ENCODE results near the gene GLT8D2.

Gene GLT8D2

DNA sequence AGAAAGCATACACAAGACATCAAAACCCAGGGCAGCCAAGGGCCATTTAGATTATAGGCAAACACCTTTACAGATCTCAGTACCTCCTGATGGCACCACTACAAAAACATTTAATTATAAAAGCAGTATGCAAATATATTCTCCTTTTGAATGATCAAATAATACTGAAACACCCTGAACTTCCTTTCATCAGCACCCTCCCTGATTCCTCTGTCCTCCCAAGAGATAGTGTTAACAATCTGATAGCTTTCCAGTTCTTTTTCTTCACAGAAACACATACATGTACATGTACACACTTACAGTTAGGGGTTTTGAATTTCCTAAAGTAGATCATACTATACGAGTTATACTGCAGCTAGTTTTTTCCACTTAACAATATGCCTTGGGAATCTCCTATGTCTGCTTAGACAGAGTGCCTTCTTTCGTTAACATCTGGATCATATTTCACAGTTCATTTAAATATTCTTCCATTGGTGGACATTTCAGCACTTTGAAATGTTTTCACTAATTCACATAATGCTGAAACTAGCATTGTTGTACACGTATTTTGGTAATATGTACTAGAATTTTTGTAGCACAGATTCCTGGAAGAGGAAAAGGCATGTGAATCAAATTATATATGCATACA, 49.1 kb downstream of the GLT8D2 start:
- DNase-seq (ENCODE audit: low read depth) = no peak

DNA sequence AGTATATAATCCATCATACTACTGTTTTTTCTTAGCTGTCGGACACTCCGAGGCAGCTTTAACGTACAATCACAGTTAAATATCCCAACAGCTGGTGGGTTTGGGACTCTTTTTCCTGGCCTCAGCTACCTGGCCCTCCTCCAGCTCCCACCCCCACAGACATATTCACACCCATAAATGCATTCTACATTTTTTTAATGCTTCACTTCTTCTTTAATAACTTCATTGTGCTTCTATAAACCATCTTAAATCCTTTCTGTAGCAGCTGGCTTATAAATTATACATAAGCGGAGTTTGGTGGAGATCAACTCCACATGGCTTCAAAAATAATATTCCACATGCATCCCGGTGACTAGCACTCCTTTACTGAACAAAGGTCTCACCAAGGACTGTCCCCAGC, 51.0 kb downstream of the GLT8D2 start:
- DNase-seq (ENCODE audit: low read depth) = no peak

DNA sequence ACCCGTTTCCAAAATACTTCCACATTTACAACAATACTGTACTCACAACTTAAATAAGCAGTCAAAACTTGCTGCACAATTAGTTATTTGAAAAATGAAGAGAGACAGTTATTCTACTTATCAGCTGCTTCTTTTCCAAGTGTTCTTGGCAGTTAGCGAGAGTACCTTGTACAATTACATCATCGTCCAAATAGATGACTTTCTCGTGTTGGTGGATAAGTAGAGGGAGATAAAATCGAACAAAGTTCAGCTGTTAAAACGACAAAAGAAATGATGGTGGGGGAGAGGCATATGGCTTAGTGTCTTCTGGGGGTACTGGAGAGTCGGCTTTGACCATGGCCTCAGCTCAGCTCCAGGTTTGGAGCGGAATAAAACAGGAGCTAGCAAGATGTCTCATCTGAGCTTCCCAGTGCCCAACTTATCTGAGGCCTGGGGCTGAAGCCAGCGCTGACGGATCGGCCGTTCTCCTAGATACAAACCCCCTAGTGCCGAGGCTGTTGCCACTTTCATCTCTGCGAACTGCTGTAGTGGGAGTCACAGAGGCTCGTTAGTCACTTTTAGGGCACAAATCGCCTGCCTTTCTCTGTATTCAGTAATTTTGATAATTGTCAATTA, 52.6 kb downstream of the GLT8D2 start:
- DNase-seq (ENCODE audit: low read depth) = no peak

DNA sequence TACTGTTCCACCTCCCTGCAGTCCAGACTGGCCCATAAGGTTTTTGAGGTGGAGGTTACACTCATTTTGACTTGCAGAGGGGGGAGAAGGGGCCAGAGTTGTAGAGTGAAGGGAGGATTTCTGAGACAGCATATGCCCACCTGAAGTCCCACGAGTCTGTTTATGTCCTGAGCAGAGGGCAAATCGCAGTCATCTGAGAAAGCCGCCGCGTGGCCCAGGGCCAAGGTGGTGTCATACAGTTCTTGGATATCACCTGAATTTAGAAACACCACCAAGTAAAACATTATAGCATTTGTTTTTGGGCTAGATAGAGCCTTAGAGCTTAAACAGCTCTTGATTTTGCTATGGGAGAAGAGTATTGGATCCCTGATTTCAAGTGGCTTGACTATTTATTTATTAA, 53.4 kb downstream of the GLT8D2 start:
- no peak for DNase-seq (ENCODE audit: low read depth)

DNA sequence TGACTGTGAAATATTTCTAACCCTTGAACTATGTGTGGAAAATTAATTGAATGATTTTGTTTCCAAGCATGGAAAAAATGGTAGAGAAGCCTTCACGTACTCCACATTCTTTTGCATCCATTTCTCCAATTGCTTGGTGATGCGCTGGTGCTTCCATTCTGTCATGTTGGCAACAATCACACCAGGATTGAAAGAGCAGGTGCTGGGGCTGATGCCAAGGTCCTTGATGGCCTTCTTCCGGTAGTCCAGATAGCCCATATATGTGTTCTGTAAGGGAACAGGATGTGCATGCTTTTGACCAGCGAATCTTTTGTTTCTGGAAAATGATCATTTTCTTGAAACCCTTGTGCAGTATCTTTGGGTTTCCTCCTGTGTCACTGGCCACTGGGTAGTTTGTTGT, 55.8 kb downstream of the GLT8D2 start:
- no peak for DNase-seq (ENCODE audit: low read depth)

DNA sequence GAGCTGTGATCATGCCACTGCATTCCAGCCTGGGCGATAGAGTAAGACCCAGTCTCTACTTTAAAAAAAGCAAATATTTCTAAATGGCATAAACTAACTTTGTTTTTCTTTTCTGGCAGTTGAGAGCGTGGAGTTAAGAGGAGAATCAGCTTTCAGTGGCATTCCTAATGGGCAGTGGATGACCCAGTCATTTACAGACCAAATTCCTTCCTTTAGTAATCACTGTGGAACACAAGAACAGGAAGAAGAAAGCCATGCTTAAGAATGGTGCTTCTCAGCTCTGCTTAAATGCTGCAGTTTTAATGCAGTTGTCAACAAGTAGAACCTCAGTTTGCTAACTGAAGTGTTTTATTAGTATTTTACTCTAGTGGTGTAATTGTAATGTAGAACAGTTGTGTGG, 63.2 kb downstream of the GLT8D2 start:
- no peak for DNase-seq (ENCODE audit: low read depth)

DNA sequence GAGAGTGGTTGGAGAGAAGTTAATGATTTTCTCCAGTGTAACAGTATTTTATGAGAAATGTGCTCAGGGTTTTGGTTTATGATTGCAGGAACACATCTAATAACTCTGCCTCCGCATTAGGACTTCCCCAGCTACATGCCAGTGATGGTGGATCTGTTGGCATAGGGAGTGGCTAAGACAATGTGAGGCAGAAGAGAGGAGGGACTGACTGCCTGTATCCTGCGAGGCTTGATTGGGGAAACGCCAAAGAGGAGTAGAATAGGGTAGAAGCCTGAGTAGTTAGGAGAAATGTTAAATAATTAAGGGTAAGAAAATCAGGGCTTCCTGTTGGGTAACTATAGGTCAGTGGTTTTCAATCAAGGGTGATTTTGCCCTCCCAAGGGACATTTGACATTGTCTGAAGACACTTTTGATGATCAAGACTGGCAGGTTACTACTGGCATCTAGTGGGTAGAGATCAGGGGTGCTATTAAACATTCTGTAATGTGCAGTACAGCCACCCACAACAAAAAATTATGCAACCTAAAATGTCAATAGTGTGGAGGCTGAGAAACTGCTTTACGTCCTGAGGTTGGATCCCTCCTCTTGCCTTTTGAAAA, 71.5 kb downstream of the GLT8D2 start:
- DNase-seq (ENCODE audit: low read depth) = no peak

DNA sequence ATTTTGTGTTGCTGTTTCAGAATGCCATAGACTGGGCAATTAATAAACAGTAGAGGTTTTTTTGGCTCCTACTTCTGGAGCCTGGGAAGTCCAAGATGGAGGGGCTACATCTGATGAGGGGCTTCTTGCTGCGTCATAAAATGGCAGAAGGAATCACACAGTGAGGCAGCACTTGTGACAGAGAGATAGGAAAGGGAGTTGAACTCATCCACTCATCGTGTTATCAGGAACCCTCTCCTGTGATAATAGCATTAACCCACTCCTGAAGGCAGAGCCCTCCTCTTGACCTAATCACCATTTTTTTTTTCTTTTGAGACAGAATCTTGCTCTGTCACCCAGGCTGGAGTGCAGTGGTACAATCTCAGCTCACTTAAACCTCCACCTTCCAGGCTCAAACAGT, 74.6 kb downstream of the GLT8D2 start:
- no peak for DNase-seq (ENCODE audit: low read depth)

DNA sequence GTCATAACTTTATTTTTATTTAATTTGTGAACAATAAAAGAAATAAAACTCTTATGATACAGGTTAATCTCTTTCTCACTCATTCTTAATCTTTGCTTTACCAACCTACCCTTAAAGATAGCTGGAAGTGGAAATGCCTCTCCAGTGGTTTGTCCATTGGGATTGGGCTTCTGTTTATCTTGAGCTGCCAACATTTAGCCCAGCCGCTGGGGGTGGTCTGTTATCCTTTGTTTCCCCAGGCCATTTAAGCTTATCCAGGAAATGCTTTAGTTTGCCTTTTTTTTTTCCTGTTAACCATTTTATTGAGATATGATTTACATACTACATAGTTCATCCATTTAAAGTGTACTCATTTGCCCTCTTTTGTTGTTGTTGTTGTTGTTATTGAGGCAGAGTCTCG, 76.1 kb downstream of the GLT8D2 start:
- no peak for DNase-seq (ENCODE audit: low read depth)

DNA sequence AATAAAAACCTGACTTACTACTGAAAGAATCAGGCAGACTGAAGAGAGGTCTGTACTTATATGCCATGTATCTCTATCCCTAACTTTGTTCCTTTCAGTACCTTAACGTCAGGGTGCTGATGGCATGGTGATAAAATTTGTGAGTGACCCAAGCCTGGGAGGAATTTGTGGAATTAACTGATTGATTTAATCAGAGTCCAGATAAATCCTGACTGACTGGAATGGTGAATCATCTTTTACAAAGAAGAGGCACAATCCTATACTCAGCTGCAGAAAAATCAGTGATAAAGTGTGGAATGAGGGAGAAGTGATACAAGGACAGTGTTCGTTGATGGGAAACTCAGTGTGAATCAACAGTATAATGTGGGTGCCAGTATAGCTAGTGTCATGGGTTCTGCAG, 80.6 kb downstream of the GLT8D2 start:
- no peak for DNase-seq (ENCODE audit: low read depth)

DNA sequence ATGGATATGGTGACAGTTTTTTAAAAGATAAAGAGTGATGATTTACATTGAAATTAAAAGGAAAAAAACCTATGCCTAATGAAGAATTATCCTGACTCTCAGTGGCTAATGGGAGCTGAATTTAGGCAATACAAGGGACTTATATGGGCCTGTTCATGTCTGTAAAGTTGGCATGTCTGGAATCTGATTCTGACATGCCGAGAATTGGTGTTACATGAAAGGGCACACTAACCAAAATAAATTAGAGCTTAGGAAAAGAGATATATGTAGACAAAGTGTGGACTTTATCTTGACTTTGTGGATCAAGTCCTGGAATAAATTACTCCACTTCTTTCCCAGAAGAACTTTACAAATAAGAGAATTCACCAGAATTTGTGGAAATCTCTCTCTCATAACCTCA, 83.3 kb downstream of the GLT8D2 start:
- no peak for DNase-seq (ENCODE audit: low read depth)

DNA sequence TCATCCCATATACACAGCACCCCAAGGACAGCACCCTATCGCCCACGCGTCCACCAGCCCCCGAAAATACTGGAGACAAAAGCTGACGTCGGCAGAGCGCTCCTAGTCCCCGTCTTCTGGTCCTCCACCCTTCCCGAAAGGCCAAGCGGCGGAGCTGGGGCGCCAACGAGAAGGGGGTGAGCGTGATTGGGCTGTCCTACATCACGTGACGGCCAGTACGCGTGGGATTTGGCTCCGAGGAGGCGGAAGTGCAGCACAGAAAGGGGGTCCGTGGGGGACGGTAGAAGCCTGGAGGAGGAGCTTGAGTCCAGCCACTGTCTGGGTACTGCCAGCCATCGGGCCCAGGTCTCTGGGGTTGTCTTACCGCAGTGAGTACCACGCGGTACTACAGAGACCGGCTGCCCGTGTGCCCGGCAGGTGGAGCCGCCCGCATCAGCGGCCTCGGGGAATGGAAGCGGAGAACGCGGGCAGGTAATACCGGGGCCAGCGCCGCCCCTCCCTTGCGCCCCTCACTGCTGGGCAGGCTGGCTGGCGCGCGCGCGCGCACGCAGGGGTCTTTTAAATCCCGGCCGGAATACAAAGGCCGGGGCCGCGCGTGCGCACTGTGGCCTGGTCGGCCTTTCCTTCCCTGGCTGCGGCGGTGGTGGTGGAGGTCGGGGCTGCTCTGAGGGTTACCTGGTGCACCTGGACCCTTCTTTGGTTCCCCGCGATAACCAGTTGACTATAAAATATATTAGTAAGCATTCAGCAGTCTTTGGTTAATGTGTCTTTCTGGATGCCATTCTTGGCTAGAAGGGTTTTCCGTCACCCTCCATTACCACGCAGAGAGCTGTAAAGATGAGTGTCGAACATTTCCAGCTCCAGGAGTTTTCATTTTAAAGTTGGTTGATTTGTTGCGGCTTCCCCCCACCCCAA, 84.1 kb downstream of the GLT8D2 start, which contains the start of gene TDG:
Gene TDG (plus strand): TSS at position 283 of the 915 bp plus-strand sequence. CDS start 166 bp downstream, at position 449.
- peak; percentile 95 for DNase-seq (ENCODE audit: low read depth)

DNA sequence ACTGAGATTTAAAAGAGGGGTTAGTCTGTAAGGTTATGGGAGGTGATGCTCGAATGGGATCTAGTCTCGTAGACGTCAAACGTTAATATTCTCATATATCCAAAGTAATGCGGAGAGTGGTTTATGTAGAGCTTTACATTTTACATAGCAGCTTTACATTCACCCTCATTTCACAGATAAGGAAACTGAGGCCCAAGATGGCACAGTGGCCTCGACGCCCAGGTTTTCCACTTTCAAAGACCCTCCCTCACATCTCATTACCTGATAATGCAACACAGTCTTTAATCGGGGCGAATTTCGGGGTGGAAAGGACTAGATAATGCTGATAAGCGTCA, 84.8 kb downstream of the GLT8D2 start:
- DNase-seq (ENCODE audit: low read depth) = no peak

DNA sequence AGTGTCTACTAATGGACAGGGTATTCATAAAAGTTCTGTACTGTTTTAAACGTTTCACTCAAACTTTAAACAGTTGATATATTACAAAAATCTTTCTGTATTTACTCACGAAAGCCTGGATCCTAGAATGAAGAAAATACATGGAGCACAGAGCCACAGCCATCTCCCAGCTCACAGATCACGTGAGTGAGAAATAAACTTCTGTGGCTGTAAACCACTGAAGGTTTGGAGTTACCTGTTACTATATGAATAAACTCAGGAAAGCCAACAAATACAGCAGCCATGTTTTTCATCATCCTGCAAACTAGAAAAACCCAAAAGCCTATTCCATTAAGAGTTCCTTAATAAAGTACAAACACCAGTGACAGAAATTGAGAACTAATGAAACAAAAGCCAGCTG, 85.2 kb downstream of the GLT8D2 start:
- no peak for DNase-seq (ENCODE audit: low read depth)

DNA sequence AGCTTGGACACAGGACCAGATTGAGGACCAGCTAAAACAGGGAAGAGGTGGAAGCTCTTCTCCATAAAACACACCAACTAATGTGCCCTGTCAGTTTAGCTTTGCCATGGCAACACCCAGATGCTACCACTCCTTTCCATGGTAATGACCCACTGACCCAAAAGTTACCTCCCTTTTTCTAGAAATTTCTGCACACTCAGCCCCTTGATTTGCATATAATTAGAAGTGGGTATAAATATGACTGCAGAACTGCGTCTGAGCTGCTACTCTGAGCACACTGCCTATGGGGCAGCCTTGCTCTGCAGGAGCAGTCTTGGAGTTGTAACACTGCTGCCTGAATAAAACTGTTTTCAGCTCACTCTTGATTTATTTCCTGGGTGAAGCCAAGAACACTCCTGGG, 87.5 kb downstream of the GLT8D2 start:
- no peak for DNase-seq (ENCODE audit: low read depth)

DNA sequence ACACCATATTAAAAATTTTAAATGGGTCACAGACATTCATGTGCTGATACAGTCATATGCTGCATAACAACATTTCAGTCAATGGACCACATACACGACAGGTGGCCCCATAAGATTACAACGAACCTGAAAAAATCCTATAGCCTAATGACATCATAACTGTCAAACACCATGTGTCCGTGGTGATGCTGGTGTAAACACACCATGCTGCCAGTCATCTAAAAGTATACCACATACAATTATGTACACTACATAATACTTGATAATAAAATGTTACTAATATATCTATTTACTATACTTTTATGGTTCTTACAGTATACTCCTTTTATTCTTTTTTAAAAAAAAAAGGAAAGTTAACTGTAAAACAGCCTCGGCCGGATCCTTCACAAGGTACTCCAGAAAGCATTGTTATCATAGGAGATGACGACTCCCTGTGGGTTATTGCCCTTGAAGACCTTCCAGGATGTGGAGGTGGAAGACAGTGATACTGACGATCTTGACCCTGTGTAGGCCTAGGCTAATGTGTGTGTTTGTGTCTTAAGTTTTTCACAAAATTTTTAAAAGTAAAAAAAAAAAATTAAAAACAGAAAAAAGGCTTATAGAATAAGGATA, 89.3 kb downstream of the GLT8D2 start:
- DNase-seq (ENCODE audit: low read depth) = no peak

DNA sequence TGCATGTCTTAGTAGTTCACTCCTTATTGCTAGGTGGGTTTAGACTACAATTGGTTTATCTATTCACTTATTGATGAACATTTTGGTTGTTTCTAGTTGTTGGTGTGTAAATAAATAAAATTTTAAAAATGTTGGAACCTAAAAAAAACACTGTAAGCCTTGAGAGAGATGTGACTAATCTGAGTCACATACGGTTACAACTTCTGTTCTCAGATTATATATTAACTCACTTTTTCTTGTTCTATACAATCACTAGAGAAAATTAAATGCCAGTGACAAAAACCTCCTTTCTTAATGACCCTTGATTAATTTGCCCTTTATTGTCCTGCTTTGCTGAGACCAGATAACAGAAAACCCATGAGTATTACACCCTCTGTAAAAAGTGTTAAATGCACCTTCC, 91.4 kb downstream of the GLT8D2 start:
- no peak for DNase-seq (ENCODE audit: low read depth)

DNA sequence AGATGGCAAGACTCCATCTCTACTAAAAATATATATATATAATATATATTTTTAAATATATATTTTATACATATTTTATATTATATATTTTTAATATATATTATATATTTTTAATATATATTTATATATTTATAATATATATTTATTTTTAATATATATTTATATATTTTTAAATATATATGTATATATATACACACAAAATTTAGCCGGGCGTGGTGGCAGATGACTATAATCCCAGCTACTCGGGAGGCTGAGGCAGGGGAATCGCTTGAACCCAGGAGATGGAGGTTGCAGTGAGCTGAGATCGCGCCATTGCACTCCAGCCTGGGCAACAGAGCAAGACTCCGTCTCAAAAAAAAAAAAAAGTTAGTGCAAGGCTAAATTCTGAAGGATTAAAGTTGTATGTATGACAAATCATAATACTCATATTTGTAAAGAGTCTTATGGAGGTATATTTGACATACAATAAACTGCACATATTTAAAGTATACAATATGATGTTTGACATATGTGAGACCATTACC, 92.1 kb downstream of the GLT8D2 start:
- no peak for DNase-seq (ENCODE audit: low read depth)

DNA sequence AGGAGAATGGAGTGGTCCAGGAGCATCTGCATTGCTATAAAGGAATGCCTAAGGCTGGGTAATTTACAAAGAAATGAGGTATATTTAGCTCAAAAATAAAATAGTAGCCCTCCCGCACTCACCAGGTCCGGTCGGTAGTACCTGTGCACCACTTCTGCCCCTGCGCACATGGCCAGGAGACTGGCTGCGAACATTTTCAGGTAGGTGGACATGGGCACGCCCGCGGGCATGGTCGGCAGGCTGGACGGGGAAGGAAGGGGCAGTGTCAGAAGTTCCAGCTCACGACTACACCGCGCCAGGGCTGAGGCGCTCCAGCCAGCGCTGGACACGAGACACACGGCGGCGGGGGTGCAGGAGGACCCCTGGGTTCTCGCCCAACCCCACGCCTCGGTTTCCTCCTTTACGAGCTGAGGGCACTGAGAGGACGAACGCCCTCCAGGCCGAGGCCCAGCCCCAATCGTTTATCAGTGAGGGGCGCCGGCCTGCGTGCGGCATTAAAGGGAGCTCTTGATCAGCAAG, 93.4 kb downstream of the GLT8D2 start:
- DNase-seq (ENCODE audit: low read depth) = no peak

DNA sequence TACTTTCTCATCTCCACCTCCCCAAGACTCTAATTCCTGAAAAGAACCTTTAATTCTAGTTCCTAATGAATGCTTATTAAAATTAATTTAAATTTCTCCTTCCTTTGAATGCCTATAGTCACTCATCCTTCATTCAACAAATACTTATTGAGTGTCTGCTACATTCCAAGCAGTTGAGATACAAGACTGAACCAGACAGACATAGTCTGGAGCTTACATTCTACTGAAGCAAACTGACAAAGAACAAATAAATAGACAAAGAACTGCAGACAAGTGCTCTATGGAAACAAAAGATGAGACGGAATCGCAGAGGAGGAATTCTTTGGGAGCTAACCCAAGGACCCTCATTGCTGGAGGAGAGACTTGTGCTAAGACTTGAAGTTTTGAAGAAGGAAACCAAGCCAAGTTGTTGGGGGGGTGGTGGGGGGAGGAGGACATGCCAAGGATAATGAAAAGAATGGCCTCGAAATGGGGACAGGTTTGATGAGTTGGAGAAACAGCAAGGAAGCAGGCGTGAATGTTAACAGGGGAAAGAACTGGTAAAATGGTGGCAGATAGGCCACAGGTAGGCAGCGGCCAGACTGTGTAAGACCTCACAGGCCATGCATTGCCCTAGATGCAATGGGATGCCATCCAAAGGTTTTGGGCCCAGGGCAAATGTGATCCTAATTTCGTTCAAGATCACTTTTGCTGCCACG, 94.0 kb downstream of the GLT8D2 start:
- DNase-seq (ENCODE audit: low read depth) = no peak

DNA sequence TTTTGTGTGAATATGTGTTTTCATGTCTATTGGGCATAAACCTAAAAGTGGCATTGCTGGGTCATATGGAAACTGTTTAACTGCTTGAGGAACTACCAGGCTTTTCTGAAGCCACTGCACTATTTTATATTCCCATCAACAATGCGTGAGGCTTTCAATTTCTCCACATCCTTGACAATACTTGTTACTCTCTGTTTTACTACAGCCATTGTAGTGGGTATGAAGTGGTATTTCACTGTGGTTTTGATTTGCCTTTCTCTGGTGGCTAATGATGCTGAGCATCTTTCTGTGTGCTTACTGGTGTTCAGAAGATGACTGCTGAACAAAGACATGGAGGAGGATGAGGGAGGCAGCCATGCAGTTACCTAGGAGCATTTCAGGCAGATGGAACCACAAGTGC, 97.5 kb downstream of the GLT8D2 start:
- no peak for DNase-seq (ENCODE audit: low read depth)

Data from activated T-helper 9 cell treated with anti-CD3 and anti-CD28 coated beads, Interleukin-2, amount 50 U/mL, for 16 hours (primary cell).